DOHH2 (cell line): ENCODE measurements around the gene CAMK2D.

ENCODE experiments used
- H3F3A ChIP-seq: fragments of 200-600 bp; sonication (generic), shearing (Covaris generic); 2 replicates; pipeline ENCODE4 v1.6.0; 2016; ENCODE audit warnings: antibody characterized with exemption, mild to moderate bottlenecking; ENCODE audit not compliant: control insufficient read depth, insufficient read depth
- H3K27ac ChIP-seq: fragments of 200-600 bp; sonication (generic); 2 replicates; pipeline ENCODE4 v1.5.1; 2014; ENCODE audit warnings: low read depth, mild to moderate bottlenecking, low read length, moderate library complexity
- H3K27me3 ChIP-seq: fragments of 200-600 bp; sonication (generic); 2 replicates; pipeline ENCODE4 v1.6.1; 2014; ENCODE audit warnings: mild to moderate bottlenecking, low read length, mixed read lengths; ENCODE audit not compliant: control insufficient read depth
- H3K36me3 ChIP-seq: fragments of 200-600 bp; sonication (generic); 2 replicates; pipeline ENCODE4 v1.6.1; 2014; ENCODE audit warnings: mild to moderate bottlenecking, low read length, moderate library complexity, mixed read lengths; ENCODE audit not compliant: control insufficient read depth
- H3K4me1 ChIP-seq: fragments of 200-600 bp; sonication (generic); 2 replicates; pipeline ENCODE4 v1.6.1; 2014; ENCODE audit warnings: mild to moderate bottlenecking, low read length, mixed read lengths; ENCODE audit not compliant: control insufficient read depth
- H3K4me2 ChIP-seq: fragments of 200-600 bp; sonication (generic); 2 replicates; pipeline ENCODE4 v1.6.0; 2014; ENCODE audit warnings: mild to moderate bottlenecking, low read length, moderate library complexity
- H3K4me3 ChIP-seq: fragments of 200-600 bp; sonication (generic); 2 replicates; pipeline ENCODE4 v1.5.1; 2014; ENCODE audit warnings: mild to moderate bottlenecking, low read length, mixed read lengths
- H3K79me2 ChIP-seq: fragments of 200-600 bp; sonication (generic); 2 replicates; pipeline ENCODE4 v1.6.1; 2014; ENCODE audit warnings: mild to moderate bottlenecking, low read length, mixed read lengths; ENCODE audit not compliant: control insufficient read depth
- H3K9me2 ChIP-seq: fragments of 200-600 bp; sonication (generic); replicated peaks from 2 replicates; pipeline ENCODE4 v1.6.1; 2014; ENCODE audit warnings: mild to moderate bottlenecking, low read length, mixed read lengths; ENCODE audit not compliant: control insufficient read depth
- H3K9me3 ChIP-seq: fragments of 200-600 bp; sonication (generic); 2 replicates; pipeline ENCODE4 v1.6.1; 2014; ENCODE audit warnings: antibody characterized with exemption, low read length, mixed read lengths; ENCODE audit not compliant: control insufficient read depth, insufficient read depth
- H4K20me1 ChIP-seq: fragments of 200-600 bp; sonication (generic); 2 replicates; pipeline ENCODE4 v1.6.0; 2014; ENCODE audit warnings: low read depth, mild to moderate bottlenecking, antibody characterized with exemption, low read length, moderate library complexity; ENCODE audit not compliant: control insufficient read depth, insufficient read depth
- EZH2phosphoT487 ChIP-seq: fragments of 200-600 bp; sonication (generic); IDR thresholded peaks from 2 replicates; pipeline ENCODE4 v1.6.1; 2017; ENCODE audit warnings: borderline replicate concordance, mild to moderate bottlenecking, antibody characterized with exemption, low read length, moderate library complexity, mixed read lengths
- TF ChIP-seq, protein P1 (sequence below): fragments of 200-600 bp; sonication (generic); IDR thresholded peaks from one replicate; pipeline ENCODE4 v1.5.1; 2014; ENCODE audit warnings: antibody characterized with exemption, mild to moderate bottlenecking, low read depth, low read length; ENCODE audit not compliant: poor library complexity, severe bottlenecking

The CAMK2D gene

DNA sequence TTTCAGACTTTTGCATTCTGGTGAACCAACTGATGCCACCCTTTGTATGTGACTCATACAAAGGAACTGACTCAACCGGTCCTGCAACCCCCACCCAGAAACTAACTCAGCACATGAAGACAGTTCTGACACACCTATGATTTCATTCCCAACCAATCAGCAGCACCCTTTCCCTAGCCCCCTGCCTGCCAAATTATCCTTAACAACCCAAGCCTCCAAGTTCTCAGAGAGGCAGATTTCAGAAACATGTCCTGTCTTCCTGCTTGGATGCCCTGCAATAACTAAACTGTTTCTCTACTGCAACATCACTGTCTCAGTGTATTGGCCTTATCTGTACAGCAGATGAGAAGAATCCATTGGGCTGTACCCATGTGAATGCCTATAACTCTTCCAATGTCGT is 284.7 kb downstream of the CAMK2D start:
- no peak overlapping the region for H3K4me3 ChIP-seq
- H3F3A ChIP-seq = no peaks in the 10 kb centered on the region
- no peak overlapping the region for H3K4me2 ChIP-seq
- no peaks in the 10 kb centered on the region for H3K9me3 ChIP-seq
- peaks cover 50% of the 10 kb centered on the region for H3K36me3 ChIP-seq
- no peaks in the 10 kb centered on the region for H3K27me3 ChIP-seq
- no peak overlapping the region for H3K27ac ChIP-seq
- no peak for TF ChIP-seq EZH2phosphoT487
- TF ChIP-seq, protein P1, sequence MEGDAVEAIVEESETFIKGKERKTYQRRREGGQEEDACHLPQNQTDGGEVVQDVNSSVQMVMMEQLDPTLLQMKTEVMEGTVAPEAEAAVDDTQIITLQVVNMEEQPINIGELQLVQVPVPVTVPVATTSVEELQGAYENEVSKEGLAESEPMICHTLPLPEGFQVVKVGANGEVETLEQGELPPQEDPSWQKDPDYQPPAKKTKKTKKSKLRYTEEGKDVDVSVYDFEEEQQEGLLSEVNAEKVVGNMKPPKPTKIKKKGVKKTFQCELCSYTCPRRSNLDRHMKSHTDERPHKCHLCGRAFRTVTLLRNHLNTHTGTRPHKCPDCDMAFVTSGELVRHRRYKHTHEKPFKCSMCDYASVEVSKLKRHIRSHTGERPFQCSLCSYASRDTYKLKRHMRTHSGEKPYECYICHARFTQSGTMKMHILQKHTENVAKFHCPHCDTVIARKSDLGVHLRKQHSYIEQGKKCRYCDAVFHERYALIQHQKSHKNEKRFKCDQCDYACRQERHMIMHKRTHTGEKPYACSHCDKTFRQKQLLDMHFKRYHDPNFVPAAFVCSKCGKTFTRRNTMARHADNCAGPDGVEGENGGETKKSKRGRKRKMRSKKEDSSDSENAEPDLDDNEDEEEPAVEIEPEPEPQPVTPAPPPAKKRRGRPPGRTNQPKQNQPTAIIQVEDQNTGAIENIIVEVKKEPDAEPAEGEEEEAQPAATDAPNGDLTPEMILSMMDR = no peak
- no peaks in the 10 kb centered on the region for H3K79me2 ChIP-seq
- no peaks in the 10 kb centered on the region for H3K4me1 ChIP-seq
- H3K9me2 ChIP-seq = no peaks in the 10 kb centered on the region
- H4K20me1 ChIP-seq = no peaks in the 10 kb centered on the region

DNA sequence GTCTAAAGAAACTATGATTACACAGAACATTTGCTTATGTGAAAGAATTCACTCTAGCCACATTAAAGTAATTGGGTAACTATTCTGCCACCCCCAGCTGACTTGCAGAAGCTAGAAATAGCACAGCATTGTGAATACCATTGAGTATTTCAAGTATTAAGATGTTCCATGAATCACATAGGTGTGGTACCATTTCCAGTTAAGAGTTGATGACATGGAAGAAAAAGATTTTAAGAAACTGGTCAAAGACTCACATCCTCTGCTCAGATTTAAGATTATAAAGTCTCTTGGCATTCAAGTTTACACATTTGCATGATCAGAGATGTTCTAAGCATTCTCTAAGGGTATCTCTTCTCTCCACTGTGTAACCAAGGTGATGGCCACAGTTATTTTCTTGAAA is 287.5 kb downstream of the CAMK2D start:
- Histone ChIP-seq H3K4me2 (no peak overlapping the region), H3F3A (no peaks in the 10 kb centered on the region), H3K4me3 (no peak overlapping the region), H3K9me2 (no peaks in the 10 kb centered on the region), H3K36me3 (peaks cover 35% of the 10 kb centered on the region), H4K20me1 (no peaks in the 10 kb centered on the region), H3K4me1 (no peaks in the 10 kb centered on the region), H3K9me3 (no peaks in the 10 kb centered on the region), H3K27me3 (no peaks in the 10 kb centered on the region), H3K79me2 (no peaks in the 10 kb centered on the region), H3K27ac (no peak overlapping the region)
- TF ChIP-seq EZH2phosphoT487 = no peak
- TF ChIP-seq, protein P1 = no peak

DNA sequence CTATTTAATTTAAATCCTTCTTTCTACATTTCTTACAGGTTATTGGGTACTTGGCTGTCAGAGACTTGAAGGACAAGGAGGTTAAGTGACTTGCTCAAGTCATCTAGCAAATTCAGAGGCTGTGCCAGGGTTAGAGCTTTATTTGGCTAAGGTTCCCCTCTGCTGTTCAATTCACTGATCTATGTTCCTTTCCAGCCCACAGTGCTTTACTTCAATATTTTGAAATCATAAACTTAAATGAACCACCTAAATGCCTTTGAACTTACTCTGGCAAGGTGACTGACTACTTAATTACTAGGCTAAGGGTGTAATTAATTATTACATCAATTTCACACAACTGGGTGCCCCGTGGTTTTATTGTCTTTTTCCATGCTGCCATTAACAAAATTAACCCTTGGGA is 288.7 kb downstream of the CAMK2D start:
- Histone ChIP-seq H3K9me2 (no peaks in the 10 kb centered on the region), H3F3A (no peaks in the 10 kb centered on the region), H3K27me3 (no peaks in the 10 kb centered on the region), H3K36me3 (peaks cover 25% of the 10 kb centered on the region), H4K20me1 (no peaks in the 10 kb centered on the region), H3K4me1 (no peaks in the 10 kb centered on the region), H3K79me2 (no peaks in the 10 kb centered on the region), H3K4me3 (no peak overlapping the region), H3K27ac (no peak overlapping the region), H3K4me2 (no peak overlapping the region), H3K9me3 (no peaks in the 10 kb centered on the region)
- TF ChIP-seq EZH2phosphoT487 = no peak
- TF ChIP-seq, protein P1 = no peak
